KG1 (cell line): ENCODE results near the gene TMEFF2.

Experiments used
- DNase-seq: peaks from one replicate; lab custom pipeline; 2025; lab: John Stamatoyannopoulos, UW

TMEFF2 gene

DNA sequence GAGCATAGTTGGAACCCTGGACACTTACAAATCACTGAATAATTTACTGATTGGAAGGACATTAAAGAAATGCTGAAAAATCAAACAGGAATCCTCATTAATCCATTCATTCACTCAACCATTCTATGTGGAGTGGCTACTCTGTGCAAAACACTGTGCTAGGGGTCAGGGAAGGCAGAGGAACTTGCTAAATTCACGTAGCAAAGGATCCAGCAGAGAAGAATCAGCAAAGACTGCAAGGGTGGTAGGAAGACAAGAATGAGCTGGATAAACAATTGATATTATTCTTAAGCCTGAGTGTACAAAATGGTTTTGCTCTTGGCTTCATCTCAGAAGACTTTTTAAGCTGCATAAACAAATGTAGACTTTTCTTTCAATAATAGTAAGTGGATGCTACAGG is 183.5 kb downstream of the TMEFF2 start:
- no peak for DNase-seq

DNA sequence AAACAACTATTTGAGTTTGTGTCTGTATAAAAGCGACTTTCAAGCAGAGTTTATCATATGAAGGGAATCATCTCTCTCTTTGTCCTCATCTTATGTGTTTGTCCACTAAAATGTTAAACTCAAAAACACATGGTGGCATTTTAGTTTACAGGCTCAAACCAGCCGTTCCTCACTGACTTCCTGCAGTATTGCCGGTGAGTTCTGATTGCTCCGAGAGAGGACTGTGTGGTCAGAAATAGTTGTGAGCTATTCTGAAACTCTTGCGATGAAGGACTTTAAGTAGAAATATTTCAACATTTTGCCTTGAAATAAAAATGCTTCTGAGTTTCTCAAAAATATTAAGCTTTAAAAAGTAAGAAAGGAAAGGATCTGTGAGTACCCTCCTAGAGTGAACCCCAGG is 184.7 kb downstream of the TMEFF2 start:
- no peak for DNase-seq

DNA sequence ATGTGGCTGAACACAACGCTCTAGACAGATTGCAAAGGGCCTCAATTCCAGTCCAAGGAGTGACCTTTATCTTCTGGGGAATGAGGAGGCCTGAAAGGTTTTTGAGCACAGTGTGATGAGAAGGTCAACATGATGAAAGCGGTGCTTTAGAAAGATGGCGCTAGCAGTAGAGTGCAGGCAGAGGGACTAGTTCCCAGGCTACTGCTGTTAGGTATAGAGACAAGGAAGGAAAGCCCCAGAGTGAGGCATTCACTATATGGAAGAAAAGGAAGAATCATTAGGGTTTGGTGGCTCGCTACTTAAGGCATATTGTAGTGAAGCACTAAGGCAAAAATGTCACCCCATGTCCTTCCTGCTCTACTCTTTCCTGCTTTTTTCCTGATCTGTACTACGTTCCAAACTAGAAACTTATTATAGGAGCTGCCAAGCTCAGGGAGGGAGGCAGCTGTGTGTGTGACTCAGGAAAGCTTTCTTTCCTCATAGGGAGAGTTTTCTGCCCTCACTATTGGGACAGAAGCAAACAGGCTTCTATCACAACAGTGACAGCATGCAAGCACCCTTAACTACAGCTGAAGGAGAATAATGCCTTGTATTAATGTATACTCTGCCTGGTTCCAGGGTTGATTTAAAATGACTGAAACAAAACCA is 187.0 kb downstream of the TMEFF2 start:
- no peak for DNase-seq

DNA sequence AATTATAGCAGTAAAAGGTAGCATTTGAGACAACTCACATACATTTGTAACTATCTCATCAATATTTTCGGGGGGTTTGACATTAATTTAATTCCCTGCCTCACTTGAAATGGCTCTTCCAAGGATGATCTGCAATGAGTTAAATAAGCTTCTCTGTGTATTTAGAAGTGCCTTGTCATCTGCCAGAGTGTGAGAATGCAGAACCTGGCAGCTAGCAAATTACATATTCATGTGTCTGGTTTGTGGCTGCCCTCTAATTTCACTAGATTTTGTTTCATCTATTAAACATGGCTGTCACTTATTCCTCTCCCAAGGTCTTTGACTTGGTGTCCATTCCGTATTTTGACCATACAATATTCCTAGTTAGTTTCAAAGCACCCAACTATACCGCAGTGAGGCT is 189.5 kb downstream of the TMEFF2 start:
- DNase-seq: no peak

GRCh38 chr2:192004188-192004963 is 190.4 kb downstream of the TMEFF2 start:
- no peak for DNase-seq

DNA sequence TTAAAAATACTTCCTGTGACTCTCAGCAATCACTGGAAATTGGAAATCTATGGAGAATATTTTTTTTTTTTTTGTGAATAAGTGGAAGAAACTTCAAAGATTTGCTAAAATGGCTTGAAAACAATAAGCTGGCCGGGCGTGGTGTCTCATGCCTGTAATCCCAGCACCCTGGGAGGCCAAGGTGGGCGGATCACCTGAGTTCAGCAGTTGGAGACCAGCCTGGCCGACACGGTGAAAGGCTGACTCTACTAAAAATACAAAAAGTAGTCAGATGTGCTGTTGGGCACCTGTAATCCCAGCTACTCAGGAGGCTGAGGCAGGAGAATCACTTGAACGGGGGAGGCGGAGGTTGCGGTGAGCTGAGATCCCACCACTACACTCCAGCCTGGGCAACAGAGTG is 192.3 kb downstream of the TMEFF2 start:
- no peak for DNase-seq

DNA sequence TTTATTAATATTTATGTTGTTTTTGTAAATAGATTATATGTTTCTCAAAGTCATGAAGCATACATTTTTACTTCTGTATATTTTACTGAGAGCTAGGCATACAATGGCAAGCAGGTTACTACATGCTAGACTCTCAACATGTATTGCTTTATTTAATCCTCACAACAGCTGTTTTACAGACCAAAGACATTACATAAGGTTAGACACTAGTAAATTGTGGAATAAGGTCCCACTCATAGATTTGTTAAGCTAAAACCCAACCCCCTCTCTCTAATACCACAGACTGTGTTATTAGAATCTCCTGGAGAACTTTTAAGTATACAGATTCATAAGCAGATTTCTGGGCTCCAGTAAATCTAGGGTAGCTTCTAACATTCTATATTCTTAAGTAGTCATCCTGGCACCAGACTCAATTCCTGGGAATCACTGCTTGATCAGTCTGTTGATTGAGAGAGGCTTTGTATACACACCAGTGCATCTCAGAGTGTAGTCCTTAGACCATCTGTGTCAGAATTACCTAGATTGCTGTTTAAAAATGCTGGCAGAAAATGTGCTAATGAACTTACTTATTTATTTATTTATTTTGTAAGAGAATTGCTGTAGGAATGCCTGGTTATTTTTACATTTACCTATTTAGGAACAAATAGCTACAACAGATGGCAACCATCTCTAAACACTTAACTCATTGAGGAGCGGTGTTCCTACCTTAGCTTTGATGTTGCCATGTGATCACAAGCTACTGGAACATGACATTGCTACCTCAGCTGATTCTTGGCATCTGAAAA is 194.3 kb downstream of the TMEFF2 start:
- no peak for DNase-seq

GRCh38 chr2:191999101-191999841 is 195.5 kb downstream of the TMEFF2 start:
- DNase-seq: no peak

- DNase-seq: no peak
Observed at GRCh38 chr2:191995285-191995684, 199.4 kb downstream of the TMEFF2 start.

DNA sequence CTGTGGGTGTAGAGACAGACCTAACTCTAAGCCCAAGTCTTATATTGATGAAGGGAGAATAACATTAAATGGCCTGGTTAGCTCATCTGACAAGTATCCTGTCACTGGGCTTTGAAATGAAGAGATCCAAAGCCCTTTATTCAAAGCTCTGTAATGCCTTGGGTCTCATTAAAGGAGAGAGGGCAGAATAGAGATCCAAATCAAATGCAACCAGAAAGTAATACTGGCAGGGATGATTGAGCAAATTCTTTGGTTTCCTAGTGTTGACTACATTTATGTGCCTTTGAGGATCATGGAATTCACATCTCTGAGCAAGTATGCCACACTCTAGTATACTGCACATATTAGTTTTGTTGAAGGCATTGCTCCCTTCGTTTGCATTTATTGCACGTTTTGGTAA is 200.0 kb downstream of the TMEFF2 start:
- no peak for DNase-seq

DNA sequence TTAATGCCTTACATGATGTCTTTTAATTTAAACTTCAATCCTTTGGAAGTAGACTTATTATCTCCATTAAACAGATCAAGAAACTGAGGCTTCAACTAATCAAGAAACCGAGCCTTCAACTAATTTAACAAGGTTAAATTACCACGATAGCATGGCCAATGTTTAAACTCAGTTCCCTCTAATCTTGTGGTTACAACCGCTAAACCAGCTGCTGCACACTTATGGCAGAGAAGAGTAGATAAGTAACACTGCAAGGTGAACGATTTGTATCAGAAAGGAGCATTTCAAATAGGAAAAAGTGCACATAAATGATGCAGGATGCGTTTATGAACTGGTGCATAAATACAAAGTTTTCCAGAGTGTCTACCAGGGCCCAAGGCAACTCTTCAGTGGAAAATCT is 203.3 kb downstream of the TMEFF2 start:
- DNase-seq: no peak

DNA sequence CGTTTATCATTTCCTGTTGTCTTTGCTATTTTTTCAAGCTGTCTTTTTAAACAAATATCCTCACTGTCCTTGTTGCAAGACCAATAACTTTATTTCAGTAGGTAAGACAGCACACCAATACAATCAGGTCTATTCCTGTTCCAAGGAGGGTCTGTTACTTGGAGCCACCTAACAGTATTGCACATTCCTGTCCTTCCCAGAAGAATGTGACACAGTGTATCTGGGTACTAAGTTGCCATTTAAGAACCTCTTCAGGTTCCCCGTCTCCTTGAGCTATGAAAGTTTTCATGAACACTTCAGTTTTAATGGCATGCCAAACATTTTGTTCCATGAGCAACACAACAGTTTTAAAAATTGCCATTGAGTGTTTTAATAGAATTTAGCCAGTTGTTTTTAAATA is 209.0 kb downstream of the TMEFF2 start:
- no peak for DNase-seq

GRCh38 chr2:191983591-191983990 is 211.1 kb downstream of the TMEFF2 start:
- DNase-seq: no peak

GRCh38 chr2:191983186-191983585 is 211.5 kb downstream of the TMEFF2 start:
- DNase-seq: no peak

- DNase-seq: no peak
Observed at GRCh38 chr2:191981706-191982105, 213.0 kb downstream of the TMEFF2 start.

DNA sequence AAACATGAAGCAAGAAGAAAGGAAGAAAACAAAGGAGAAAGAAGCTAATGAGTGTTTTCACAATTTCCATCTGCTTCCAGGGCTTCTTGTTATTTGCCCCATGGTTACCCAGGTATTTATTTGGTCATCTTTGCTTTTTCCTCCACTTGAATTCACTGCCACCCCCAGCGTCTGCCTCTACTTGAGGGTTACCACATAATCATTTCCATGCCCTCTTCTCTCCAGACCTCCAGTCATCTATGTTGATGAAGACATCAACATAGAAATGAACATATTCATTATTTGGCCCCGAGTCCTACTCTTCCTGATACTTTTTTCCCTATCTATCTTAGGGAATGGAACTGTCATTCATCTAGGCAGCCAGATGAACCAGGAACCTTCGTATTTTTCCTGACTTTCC is 214.2 kb downstream of the TMEFF2 start:
- DNase-seq: no peak

GRCh38 chr2:191979221-191979730 is 215.5 kb downstream of the TMEFF2 start:
- no peak for DNase-seq

DNA sequence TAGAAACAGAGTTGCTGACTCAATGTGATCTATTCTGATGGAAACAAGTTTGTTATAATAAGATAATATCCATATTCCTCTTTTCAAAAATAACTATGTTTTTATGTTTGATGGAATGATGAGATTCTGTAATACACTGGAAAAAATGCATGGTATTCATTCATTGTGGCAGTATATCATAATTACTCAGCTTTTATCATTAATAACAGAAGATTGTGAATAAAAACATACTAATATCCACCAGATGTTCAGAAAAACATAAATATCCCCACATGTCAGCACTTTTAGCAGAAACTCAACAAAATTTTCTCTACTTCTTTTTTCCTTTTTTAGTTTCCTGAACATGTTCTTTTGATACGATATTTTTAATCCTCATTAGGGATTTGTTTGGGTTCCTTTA is 217.0 kb downstream of the TMEFF2 start:
- DNase-seq: no peak

DNA sequence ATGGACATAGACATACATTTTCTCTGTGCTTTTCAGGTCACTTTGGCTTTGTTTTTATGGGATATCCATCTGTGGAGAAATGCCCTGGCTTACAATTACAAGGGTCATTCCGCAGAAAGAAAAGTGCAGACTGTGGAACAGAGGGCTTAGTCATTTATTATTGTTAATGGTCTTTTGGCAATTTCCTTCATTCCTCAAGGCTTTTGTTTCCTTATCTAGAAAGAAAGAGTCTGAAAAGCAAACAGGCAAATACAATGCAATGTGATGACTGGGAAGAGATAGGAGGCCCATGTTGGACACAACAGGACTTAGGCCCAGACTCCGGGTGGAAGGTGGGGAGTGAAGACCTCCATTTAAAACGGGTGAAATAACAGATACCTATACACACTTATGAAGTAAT is 218.3 kb downstream of the TMEFF2 start:
- DNase-seq: no peak

GRCh38 chr2:191974676-191975075 is 220.1 kb downstream of the TMEFF2 start:
- no peak for DNase-seq

DNA sequence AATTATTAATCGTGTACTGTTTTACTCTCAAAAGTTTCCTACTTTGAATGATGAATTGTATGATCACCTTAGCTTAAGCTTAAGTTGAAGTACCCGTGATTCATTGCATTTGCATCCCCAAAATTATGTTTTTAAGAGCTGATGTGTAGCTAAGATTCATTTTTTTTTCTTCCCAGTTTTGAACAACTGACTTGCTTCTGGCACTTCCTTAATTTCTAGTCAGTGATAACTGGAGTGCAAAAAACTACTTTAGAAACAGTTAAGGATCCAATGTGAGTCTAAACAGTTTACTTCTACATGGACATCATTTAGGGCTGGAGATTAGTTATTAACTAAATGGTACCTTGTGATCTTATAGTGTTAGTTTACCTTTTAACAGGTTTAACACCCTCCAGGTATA is 223.9 kb downstream of the TMEFF2 start:
- DNase-seq: no peak

GRCh38 chr2:191968120-191968519 is 226.6 kb downstream of the TMEFF2 start:
- no peak for DNase-seq
